CD4-positive, alpha-beta memory T cell (primary cell): ENCODE results near the gene FSCB. TPM values are rescaled to one million over a fixed set of nuclear protein-coding genes. Genes with fewer than 3 reads are reported as not detected.

ENCODE experiments used
- CTCF ChIA-PET: fragments of 350-600 bp; sonication (Branson Sonifier 250); formaldehyde crosslinking; loops from one replicate; lab custom pipeline; 2021; ENCODE audit warnings: inconsistent platforms; ENCODE audit not compliant: partially characterized antibody; lab: Charles Lee
- POLR2A ChIA-PET: fragments of 350-600 bp; sonication (Branson Sonifier 250); formaldehyde crosslinking; loops from one replicate; lab custom pipeline; 2021; ENCODE audit not compliant: partially characterized antibody; lab: Charles Lee
- DNase-seq, 5 donors: peaks; one replicate each; pipeline versions ENCODE4 v3.0.0 to v3.0.0-alpha.2; 2020 to 2022; ENCODE audit warnings: mixed read lengths in 1 of 5
- H3K27ac ChIP-seq: one replicate; pipeline ENCODE4 v1.7.0; 2013; ENCODE audit warnings: low read depth, low read length
- H3K27me3 ChIP-seq: 2 replicates; pipeline ENCODE4 v1.7.0; 2013; ENCODE audit warnings: mild to moderate bottlenecking, low read length, moderate library complexity; ENCODE audit not compliant: insufficient read depth
- H3K36me3 ChIP-seq: 2 replicates; pipeline ENCODE4 v1.7.0; 2013; ENCODE audit warnings: mild to moderate bottlenecking, low read length, moderate library complexity; ENCODE audit not compliant: insufficient read depth
- H3K4me1 ChIP-seq: 2 replicates; pipeline ENCODE4 v1.7.0; 2013; ENCODE audit warnings: mild to moderate bottlenecking, low read length, moderate library complexity; ENCODE audit not compliant: insufficient read depth
- H3K4me3 ChIP-seq, 2 donors: one replicate each; pipeline ENCODE4 v1.7.0; 2013; ENCODE audit warnings: low read length in 2 of 2, mild to moderate bottlenecking in 1 of 2
- H3K9me3 ChIP-seq, 2 donors: one replicate each; pipeline ENCODE4 v1.7.0; 2013; ENCODE audit warnings: low read length in 2 of 2, control low read depth in 1 of 2; ENCODE audit not compliant: control insufficient read depth in 1 of 2
- H3K27ac Mint-ChIP-seq, 7 donors: one replicate each; pipeline ENCODE4 v1.8.0; 2020 to 2021; ENCODE audit warnings: mixed read lengths in 7 of 7, mild to moderate bottlenecking in 6 of 7, inconsistent platforms in 3 of 7, moderate library complexity in 3 of 7
- H3K27me3 Mint-ChIP-seq, 2 donors: one replicate each; pipeline ENCODE4 v1.8.0; 2020 to 2021; ENCODE audit warnings: mixed read lengths in 2 of 2
- H3K36me3 Mint-ChIP-seq, 2 donors: one replicate each; pipeline ENCODE4 v1.8.0; 2020 to 2021; ENCODE audit warnings: mixed read lengths in 2 of 2, inconsistent platforms in 1 of 2, mild to moderate bottlenecking in 1 of 2
- H3K4me1 Mint-ChIP-seq, 4 donors: one replicate each; pipeline ENCODE4 v1.8.0; 2020 to 2021; ENCODE audit warnings: mixed read lengths in 4 of 4, mild to moderate bottlenecking in 1 of 4
- H3K4me3 Mint-ChIP-seq, 8 donors: one replicate each; pipeline ENCODE4 v1.8.0; 2020 to 2021; ENCODE audit warnings: mixed read lengths in 8 of 8, mild to moderate bottlenecking in 7 of 8, moderate library complexity in 6 of 8, inconsistent platforms in 3 of 8
- H3K9me3 Mint-ChIP-seq, 8 donors: one replicate each; pipeline ENCODE4 v1.8.0; 2020 to 2021; ENCODE audit warnings: mixed read lengths in 8 of 8, mild to moderate bottlenecking in 5 of 8, inconsistent platforms in 3 of 8, moderate library complexity in 1 of 8
- intact Hi-C: fragments of 100-400 bp; cut with micrococcal nuclease; formaldehyde crosslinking; loops from one replicate; pipeline ENCODE4 v1.15.1; 2023
- polyA plus RNA-seq, 2 donors: library from polyadenylated mRNA; unstranded; fragments of 300-500 nt; fragmentation: Illumina TruSeq; gene quantifications; one replicate each; pipeline ENCODE4 v1.2.3, GENCODE V29; 2021
- total RNA-seq, 2 experiments: library from RNA; stranded (reverse); gene quantifications; one replicate each; pipeline ENCODE4 v1.2.3, GENCODE V29; 2021

The FSCB gene
- total and polyA plus RNA-seq, 4 experiments from 2014 or later: not detected

- Histone ChIP-seq H3K36me3 (no peaks in the 10 kb centered on the region), H3K27me3 (no peaks in the 10 kb centered on the region), H3K9me3 (no peaks in the 10 kb centered on the region), H3K27ac (no peak overlapping the region), H3K4me1 (no peaks in the 10 kb centered on the region), H3K4me3 (no peak overlapping the region)
- POLR2A ChIA-PET: no interaction called here
- Mint-ChIP-seq H3K27ac (no peak overlapping the region), H3K27me3 (no peaks in the 10 kb centered on the region), H3K4me3 (no peak overlapping the region), H3K4me1 (no peaks in the 10 kb centered on the region), H3K9me3 (peaks cover 0 to 6% (median 3%) of the 10 kb centered on the region in 8 donors), H3K36me3 (no peaks in the 10 kb centered on the region)
- no peak for DNase-seq
- intact Hi-C loops: no loop called here
- CTCF ChIA-PET: no interaction called here
Measured at GRCh38 chr14:44463356-44464004, 43.6 kb downstream of the FSCB start.

- Mint-ChIP-seq H3K27ac (no peak overlapping the region), H3K9me3 (peaks cover 0 to 8% (median 3%) of the 10 kb centered on the region in 8 donors), H3K36me3 (no peaks in the 10 kb centered on the region), H3K4me3 (no peak overlapping the region), H3K27me3 (no peaks in the 10 kb centered on the region), H3K4me1 (no peaks in the 10 kb centered on the region)
- H3K4me3 ChIP-seq: no peak overlapping the region
- no peaks in the 10 kb centered on the region for H3K9me3 ChIP-seq
- DNase-seq: no peak
- no peak overlapping the region for H3K27ac ChIP-seq
- intact Hi-C loops: no loop called here
- no peaks in the 10 kb centered on the region for H3K27me3 ChIP-seq
- no peaks in the 10 kb centered on the region for H3K4me1 ChIP-seq
- ChIA-PET POLR2A (no interaction called here), CTCF (no interaction called here)
- no peaks in the 10 kb centered on the region for H3K36me3 ChIP-seq
Measured at GRCh38 chr14:44462381-44462780, 44.7 kb downstream of the FSCB start.

- Histone ChIP-seq H3K4me3 (no peak overlapping the region), H3K27ac (no peak overlapping the region), H3K4me1 (no peaks in the 10 kb centered on the region), H3K9me3 (no peaks in the 10 kb centered on the region), H3K27me3 (no peaks in the 10 kb centered on the region), H3K36me3 (no peaks in the 10 kb centered on the region)
- no peak overlapping the region for H3K27ac Mint-ChIP-seq
- H3K27me3 Mint-ChIP-seq: no peaks in the 10 kb centered on the region
- no peaks in the 10 kb centered on the region for H3K4me1 Mint-ChIP-seq
- no peak for DNase-seq
- H3K4me3 Mint-ChIP-seq: no peak overlapping the region
- POLR2A ChIA-PET: no interaction called here
- H3K36me3 Mint-ChIP-seq: no peaks in the 10 kb centered on the region
- intact Hi-C loops: no loop called here
- peaks cover 0 to 13% (median 6%) of the 10 kb centered on the region in 8 donors for H3K9me3 Mint-ChIP-seq
- CTCF ChIA-PET: no interaction called here
Measured at GRCh38 chr14:44461811-44462210, 45.3 kb downstream of the FSCB start.
